Glomerular endothelial cell (primary cell): Measurements from ENCODE around the gene AK1. TPM values are rescaled to one million over a fixed set of nuclear protein-coding genes. Genes with fewer than 3 reads are reported as not detected.

Experiments
- DNase-seq: peaks from one replicate; pipeline ENCODE4 v3.0.0-alpha.2; 2011; ENCODE audit warnings: low read depth, low spot score; ENCODE audit errors: extremely low read depth
- total RNA-seq: library from RNA; depleted of rRNA; stranded (reverse); fragments of >200 nt; gene quantifications from 2 replicates; pipeline ENCODE4 v1.2.3, GENCODE V29; 2015

The AK1 gene
- total RNA-seq, 1 donor from 2014 or later: 88.4 TPM

DNA sequence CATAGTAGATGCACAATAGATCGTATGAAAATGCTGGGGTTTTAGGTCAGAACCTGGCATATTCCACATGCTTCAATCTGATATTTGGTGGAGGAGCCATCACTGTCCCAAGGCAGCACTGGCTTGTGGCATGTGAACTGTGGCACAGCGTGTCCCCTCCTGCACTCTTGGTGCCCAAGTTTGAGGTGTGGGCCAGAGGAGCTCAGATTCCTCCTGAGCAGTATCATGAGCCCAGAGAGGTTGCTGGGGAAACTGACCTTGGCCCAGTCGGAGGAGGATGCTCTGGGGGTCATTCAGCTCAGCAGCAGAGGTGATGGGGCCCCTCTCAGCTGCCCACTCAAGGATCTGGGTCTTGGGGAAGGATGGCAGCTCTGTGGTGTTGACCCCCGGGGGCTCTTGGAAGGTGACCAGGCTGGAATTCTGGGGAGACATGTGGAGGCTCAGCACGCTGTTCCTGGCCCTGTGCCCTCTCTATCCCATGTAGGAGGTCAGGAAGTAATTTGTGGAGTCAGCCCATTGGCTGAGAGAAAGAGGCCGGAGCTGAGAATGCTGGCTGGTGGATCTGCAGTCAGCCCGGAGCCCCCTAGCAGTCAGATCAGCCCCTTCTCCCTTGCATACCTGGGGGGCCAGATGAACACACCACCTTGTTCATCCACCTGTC, 51.1 kb downstream of the AK1 start:
- DNase-seq: no peak

DNA sequence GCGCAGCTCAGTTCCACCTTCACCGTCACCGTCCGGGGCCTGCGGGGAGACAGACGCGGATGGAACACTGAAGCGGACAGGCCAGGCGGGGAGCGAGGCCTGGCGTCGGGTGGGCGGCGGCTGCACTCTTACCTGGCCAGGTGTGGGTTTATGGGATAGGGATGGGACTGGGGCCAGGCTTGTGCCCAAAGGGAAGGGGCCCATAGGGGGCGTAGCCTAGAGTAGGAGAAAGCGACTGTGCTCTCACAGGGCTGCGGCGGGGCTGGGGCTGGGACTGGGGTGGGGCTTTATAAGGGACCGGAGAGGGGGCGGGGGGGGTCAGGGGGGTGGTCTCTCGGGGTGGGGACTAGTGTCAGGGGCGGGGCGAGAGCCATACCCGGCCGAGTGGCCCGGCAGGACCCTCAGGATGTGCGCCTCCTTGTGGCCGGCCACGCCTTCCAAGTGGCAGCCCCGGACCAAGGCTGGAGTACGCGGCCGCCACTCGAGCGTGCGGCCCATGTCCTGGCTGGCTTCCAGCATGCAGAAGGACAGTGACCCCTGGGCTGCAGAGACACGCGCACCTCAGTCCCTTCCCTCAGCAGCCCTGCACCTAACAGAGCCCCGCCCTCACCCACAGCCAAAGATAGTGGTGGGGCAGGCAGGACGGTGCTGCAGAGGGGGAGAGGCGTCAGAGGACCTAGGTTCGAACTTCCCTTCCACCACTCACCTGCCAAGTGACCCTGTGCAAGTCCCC, 52.0 kb downstream of the AK1 start:
- DNase-seq: no peak

DNA sequence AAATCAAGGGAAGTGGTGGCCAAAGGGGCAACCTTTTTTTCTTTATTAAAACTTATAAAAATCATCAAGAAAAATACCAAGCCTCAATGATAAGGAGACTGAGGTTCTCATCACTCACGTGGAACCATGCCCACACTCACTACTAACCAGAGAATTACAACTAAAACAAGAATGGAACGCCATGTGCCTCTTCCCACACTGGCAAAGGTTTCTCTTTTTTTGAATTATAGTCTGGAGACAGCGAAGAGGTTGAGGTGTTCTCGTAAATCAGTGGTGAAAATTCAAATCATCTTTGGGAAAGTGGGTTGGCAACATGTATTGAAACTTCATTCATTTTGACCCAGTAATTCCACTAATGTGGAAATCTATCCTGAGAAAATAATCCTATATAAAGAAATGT, 55.4 kb downstream of the AK1 start:
- no peak for DNase-seq

- no peak for DNase-seq
Measured at GRCh38 chr9:127818574-127818973, 58.9 kb downstream of the AK1 start.

DNA sequence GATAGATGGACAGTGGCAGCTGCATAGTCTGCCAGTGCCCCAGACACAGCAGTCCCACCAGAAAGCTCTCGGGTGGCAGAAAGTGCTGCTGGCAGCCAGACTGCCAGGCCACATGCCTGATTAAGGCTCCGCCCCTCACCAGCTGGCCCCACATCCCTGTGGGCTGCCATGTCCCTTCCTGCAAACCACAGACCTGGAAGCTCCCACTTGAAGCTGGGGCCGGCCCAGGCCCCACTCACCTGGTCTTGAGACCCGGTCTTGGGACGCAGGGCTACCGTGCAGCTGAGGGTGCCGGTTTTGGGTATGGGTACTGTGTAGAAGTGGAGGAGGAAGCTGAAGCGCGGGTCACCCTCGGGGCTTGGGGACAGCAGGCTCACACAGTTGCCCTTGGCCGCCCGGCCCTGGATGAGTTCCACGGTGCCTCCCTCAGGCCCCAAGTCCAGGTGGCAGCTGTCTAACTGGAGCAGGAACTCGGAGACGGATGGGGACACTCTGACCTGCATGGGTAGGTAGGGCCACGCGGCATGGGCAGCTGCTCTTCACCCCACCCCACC, 59.5 kb downstream of the AK1 start:
- no peak for DNase-seq

- DNase-seq: no peak
Measured at GRCh38 chr9:127816728-127817127, 60.7 kb downstream of the AK1 start.

Other genes with a start within 250 kb of the AK1 start
- gene CFAP157, start 170.7 kb downstream of the AK1 start, total RNA-seq: not detected in 2 replicates
- gene PTRH1, start 162.0 kb downstream of the AK1 start, total RNA-seq: 46.5 and 51.4 TPM in 2 replicates
- gene TTC16, start 161.6 kb downstream of the AK1 start, total RNA-seq: not detected in 2 replicates
- 18.2 and 21.9 TPM in 2 replicates for gene TOR2A, start 142.4 kb downstream of the AK1 start, total RNA-seq
- gene SH2D3C, start 99.0 kb downstream of the AK1 start, total RNA-seq: 94.0 and 160 TPM in 2 replicates
- 110 and 146 TPM in 2 replicates for gene CDK9, start 91.6 kb downstream of the AK1 start, total RNA-seq
- 72.6 and 91.9 TPM in 2 replicates for gene FPGS, start 74.8 kb downstream of the AK1 start, total RNA-seq
- 469 and 565 TPM in 2 replicates for gene ENG, start 23.0 kb downstream of the AK1 start, total RNA-seq
- gene ST6GALNAC6, start 21.9 kb upstream of the AK1 start, total RNA-seq: 70.4 and 72.0 TPM in 2 replicates
- 59.7 and 80.3 TPM in 2 replicates for gene ST6GALNAC4, start 39.4 kb upstream of the AK1 start, total RNA-seq
- 3.0 and 3.9 TPM in 2 replicates for gene PIP5KL1, start 53.1 kb upstream of the AK1 start, total RNA-seq
- gene DPM2, start 60.2 kb upstream of the AK1 start, total RNA-seq: 19.7 and 28.6 TPM in 2 replicates
- 29.6 TPM in 2 replicates for gene EEIG1, start 103.3 kb upstream of the AK1 start, total RNA-seq
- 6.8 and 8.4 TPM in 2 replicates for gene NAIF1, start 189.6 kb upstream of the AK1 start, total RNA-seq
- gene SLC25A25, start 190.6 kb upstream of the AK1 start, total RNA-seq: 16.1 and 24.1 TPM in 2 replicates